ENCODE results near the gene DIRAS1.
"Not testable (repeated sequence)": the region's sequence is repeated elsewhere in the genome, so short reads cannot be mapped to it uniquely, and the experiment has no call there.

Gene DIRAS1

GRCh38 chr19:2700660-2701360 lies 20.4 kb downstream of the DIRAS1 start:
- no peaks in the 10 kb centered on the region for H3K36me3 ChIP-seq (ENCODE audit: insufficient read depth, low read length)
- H3K4me1 ChIP-seq (ENCODE audit: insufficient read depth, low read length) = peaks cover 7% of the 10 kb centered on the region
- no peaks in the 10 kb centered on the region for H3K9me3 ChIP-seq (ENCODE audit: control insufficient read depth, insufficient read depth, low read length)
- H3K9ac ChIP-seq (ENCODE audit: low read depth, low read length) = peak overlapping the region; percentile 25; the same call in 1 of the 2 replicates

DNA sequence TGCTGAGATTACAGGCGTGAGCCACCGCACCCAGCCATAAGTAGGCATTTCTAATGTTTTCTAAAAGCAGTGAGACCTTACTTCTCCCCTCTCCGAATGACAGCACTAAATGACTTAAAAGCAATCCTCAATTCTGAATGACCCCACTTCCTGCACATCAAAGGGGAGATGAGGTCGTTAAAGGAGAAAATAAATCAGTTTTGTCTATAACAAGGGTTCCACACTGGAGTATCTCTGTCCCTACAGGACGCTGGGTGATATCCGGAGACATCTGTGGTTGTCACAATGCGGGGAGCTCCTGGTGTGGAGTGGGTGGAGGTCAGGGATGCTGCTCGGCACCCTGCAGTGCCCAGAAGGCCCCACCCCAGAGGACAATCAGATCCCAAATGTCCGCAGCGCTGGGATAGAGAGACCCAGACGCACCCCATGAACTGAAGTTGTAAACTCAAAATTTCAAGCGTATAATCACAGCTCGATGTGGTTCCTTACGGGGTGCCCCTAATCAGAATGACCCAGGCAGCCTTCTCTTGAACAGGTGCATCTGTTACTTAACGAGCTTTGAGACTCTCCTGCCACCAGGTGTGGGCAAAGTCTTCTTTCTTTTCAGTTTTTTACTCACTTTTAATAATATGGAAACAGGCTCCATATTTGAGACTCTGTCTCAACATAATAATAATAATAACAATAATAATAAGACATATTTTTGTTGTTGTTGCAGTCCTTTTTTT lies 21.6 kb downstream of the DIRAS1 start:
- peaks cover 7% of the 10 kb centered on the region for H3K4me1 ChIP-seq (ENCODE audit: insufficient read depth, low read length)
- H3K9me3 ChIP-seq (ENCODE audit: control insufficient read depth, insufficient read depth, low read length) = no peaks in the 10 kb centered on the region
- no peak overlapping the region for H3K9ac ChIP-seq (ENCODE audit: low read depth, low read length)
- no peaks in the 10 kb centered on the region for H3K36me3 ChIP-seq (ENCODE audit: insufficient read depth, low read length)

DNA sequence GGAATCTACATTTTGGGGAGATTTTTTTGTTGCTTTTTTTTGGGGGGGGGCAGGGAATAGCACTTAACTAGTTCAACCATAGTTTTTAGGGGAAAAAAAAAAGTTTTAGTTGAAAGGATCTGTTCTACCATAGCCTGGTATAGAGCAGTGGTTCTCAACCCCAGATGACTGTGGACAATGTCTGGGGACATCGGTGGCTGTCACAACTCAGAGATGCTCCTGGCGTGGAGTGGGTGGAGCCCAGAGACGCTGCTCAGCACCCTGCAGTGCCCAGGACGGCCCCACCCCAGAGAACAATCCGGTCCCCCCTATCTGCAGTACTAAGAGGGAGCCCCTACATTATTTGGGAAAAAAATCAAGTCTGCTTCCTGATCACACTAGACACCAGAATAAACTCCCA lies 27.0 kb downstream of the DIRAS1 start:
- Histone ChIP-seq H3K9ac (ENCODE audit: low read depth, low read length) (no peak overlapping the region), H3K36me3 (ENCODE audit: insufficient read depth, low read length) (no peaks in the 10 kb centered on the region), H3K9me3 (ENCODE audit: control insufficient read depth, insufficient read depth, low read length) (no peaks in the 10 kb centered on the region)

DNA sequence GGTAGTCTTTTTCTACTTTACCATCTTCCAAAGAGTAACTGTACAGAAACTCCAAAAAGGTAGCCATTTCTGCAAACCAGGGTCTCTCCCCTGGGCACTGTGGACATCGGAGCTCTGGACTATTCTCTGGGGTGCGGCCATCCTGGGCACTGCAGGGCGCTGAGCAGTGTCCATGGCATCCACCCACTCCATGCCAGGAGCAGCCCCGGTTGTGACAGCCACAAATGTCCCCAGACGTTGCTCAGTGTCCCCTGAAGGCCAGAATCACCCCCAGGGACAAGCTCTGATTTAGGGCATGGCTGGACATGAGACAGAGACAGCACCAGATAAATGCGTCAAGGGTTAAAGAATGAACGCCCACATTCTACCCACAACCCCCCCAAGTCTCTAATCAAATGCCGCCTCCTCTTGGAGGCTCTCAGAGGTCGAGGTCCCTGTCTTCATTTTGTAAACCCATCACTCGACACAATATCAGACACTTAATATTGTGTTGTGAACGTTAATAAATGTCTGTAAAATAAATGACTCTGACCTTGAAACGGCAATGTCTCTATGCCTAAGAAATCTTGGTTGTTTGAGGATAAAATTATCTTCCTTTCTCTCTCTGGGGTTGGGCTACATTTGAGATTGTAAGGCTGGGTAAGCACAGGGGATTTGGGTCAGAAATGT lies 27.5 kb downstream of the DIRAS1 start:
- Histone ChIP-seq H3K9me3 (ENCODE audit: control insufficient read depth, insufficient read depth, low read length) (no peaks in the 10 kb centered on the region), H3K9ac (ENCODE audit: low read depth, low read length) (no peak overlapping the region), H3K4me1 (ENCODE audit: insufficient read depth, low read length) (no peaks in the 10 kb centered on the region; the same call in 1 of the 2 replicates), H3K36me3 (ENCODE audit: insufficient read depth, low read length) (no peaks in the 10 kb centered on the region)

More for the DNA sequence above, 27.0 kb downstream of the DIRAS1 start:
- no peaks in the 10 kb centered on the region; the same call in 1 of the 2 replicates for H3K4me1 ChIP-seq (ENCODE audit: insufficient read depth, low read length)

DNA sequence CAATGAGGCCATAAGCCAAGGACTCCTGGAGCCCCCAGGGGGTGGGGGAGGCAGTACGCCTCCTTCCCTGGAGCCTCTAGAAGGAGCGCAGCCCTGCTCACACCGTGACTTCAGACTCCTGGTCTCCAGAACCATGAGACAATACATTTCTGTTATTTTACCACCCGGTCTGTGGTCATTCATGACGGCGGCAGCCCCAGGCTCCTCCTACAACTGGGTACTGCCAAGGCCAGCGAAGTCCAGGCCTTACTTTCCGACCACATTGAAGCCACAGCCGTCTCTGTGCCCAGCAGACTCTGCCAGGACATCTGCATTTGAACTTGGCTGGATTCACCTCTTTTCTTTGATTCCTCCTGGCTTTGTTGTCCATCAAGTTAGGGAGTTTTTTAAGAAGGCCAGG lies 29.2 kb downstream of the DIRAS1 start:
- no peaks in the 10 kb centered on the region for H3K36me3 ChIP-seq (ENCODE audit: insufficient read depth, low read length)
- H3K9me3 ChIP-seq (ENCODE audit: control insufficient read depth, insufficient read depth, low read length) = no peaks in the 10 kb centered on the region
- no peak overlapping the region for H3K9ac ChIP-seq (ENCODE audit: low read depth, low read length)
- H3K4me1 ChIP-seq (ENCODE audit: insufficient read depth, low read length) = no peaks in the 10 kb centered on the region; the same call in 1 of the 2 replicates

- Histone ChIP-seq H3K9ac (ENCODE audit: low read depth, low read length) (no peak overlapping the region), H3K36me3 (ENCODE audit: insufficient read depth, low read length) (no peaks in the 10 kb centered on the region), H3K4me1 (ENCODE audit: insufficient read depth, low read length) (no peaks in the 10 kb centered on the region; the same call in 1 of the 2 replicates), H3K9me3 (ENCODE audit: control insufficient read depth, insufficient read depth, low read length) (no peaks in the 10 kb centered on the region)
Observed at GRCh38 chr19:2690856-2691255, 30.3 kb downstream of the DIRAS1 start.

- no peaks in the 10 kb centered on the region for H3K36me3 ChIP-seq (ENCODE audit: insufficient read depth, low read length)
- H3K9me3 ChIP-seq (ENCODE audit: control insufficient read depth, insufficient read depth, low read length) = no peaks in the 10 kb centered on the region
- no peaks in the 10 kb centered on the region for H3K4me1 ChIP-seq (ENCODE audit: insufficient read depth, low read length)
- no peak overlapping the region for H3K9ac ChIP-seq (ENCODE audit: low read depth, low read length)
Observed at GRCh38 chr19:2686360-2686759, 34.8 kb downstream of the DIRAS1 start.

- Histone ChIP-seq H3K36me3 (ENCODE audit: insufficient read depth, low read length) (no peaks in the 10 kb centered on the region), H3K9ac (ENCODE audit: low read depth, low read length) (no peak overlapping the region), H3K4me1 (ENCODE audit: insufficient read depth, low read length) (no peaks in the 10 kb centered on the region), H3K9me3 (ENCODE audit: control insufficient read depth, insufficient read depth, low read length) (no peaks in the 10 kb centered on the region)
Observed at GRCh38 chr19:2685204-2685704, 35.9 kb downstream of the DIRAS1 start.

- H3K4me1 ChIP-seq (ENCODE audit: insufficient read depth, low read length) = no peaks in the 10 kb centered on the region
- H3K9ac ChIP-seq (ENCODE audit: low read depth, low read length) = no peak overlapping the region
- H3K36me3 ChIP-seq (ENCODE audit: insufficient read depth, low read length) = no peaks in the 10 kb centered on the region
- H3K9me3 ChIP-seq (ENCODE audit: control insufficient read depth, insufficient read depth, low read length) = no peaks in the 10 kb centered on the region
Observed at GRCh38 chr19:2683430-2684003, 37.7 kb downstream of the DIRAS1 start.

DNA sequence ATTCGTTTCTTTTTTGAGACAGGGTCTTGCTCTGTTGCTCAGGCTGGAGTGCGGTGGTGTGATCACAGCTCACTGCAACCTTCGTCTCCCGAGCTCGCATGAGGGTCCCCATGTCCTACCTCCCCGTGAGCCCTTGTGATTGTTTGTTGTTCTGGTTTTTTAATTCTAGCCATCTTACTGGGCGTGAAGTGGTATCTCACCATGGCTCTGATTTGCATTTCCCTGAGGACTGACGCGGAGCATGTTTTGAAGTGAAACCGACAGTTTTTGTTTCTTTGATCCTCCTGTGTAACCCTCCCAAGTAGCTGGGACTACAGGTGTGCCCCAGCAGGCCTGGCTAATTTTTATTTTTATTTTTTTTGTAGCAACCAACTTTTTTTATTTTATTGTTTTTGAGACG lies 40.4 kb downstream of the DIRAS1 start:
- no peaks in the 10 kb centered on the region for H3K36me3 ChIP-seq (ENCODE audit: insufficient read depth, low read length)
- H3K9ac ChIP-seq (ENCODE audit: low read depth, low read length) = no peak overlapping the region
- H3K4me1 ChIP-seq (ENCODE audit: insufficient read depth, low read length) = no peaks in the 10 kb centered on the region
- no peaks in the 10 kb centered on the region for H3K9me3 ChIP-seq (ENCODE audit: control insufficient read depth, insufficient read depth, low read length)

- H3K36me3 ChIP-seq (ENCODE audit: insufficient read depth, low read length) = no peaks in the 10 kb centered on the region
- no peak overlapping the region for H3K9ac ChIP-seq (ENCODE audit: low read depth, low read length)
- H3K4me1 ChIP-seq (ENCODE audit: insufficient read depth, low read length) = 0 out of 2 replicates have a peak, but pooled peaks cover 7% of the 10 kb centered on the region
- H3K9me3 ChIP-seq (ENCODE audit: control insufficient read depth, insufficient read depth, low read length) = no peaks in the 10 kb centered on the region
Observed at GRCh38 chr19:2679439-2679838, 41.7 kb downstream of the DIRAS1 start.

DNA sequence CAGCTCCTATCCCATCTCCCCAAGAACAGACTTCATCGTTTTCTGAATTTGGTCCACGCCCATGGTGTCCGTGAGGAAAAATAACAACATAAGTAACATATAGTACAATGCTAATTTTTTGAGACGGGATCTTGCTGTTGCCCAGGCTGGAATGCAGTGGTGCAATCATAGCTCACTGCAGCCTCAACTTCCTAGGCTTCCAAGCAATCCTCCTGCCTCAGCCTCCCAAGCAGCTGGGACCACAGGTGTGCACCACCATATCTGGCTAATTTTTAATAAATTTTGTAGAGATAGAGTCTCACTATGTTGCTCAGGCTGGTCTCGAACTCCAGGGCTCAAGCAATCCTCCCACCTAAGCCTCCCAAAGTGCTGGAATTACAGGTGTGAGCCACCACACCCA lies 42.2 kb downstream of the DIRAS1 start:
- not testable (repeated sequence) for H3K9me3 ChIP-seq (ENCODE audit: control insufficient read depth, insufficient read depth, low read length); H3K36me3 ChIP-seq (ENCODE audit: insufficient read depth, low read length); H3K9ac ChIP-seq (ENCODE audit: low read depth, low read length); H3K4me1 ChIP-seq (ENCODE audit: insufficient read depth, low read length)

- Histone ChIP-seq H3K36me3 (ENCODE audit: insufficient read depth, low read length) (no peaks in the 10 kb centered on the region), H3K9me3 (ENCODE audit: control insufficient read depth, insufficient read depth, low read length) (no peaks in the 10 kb centered on the region), H3K9ac (ENCODE audit: low read depth, low read length) (no peak overlapping the region), H3K4me1 (ENCODE audit: insufficient read depth, low read length) (0 out of 2 replicates have a peak, but pooled peaks cover 7% of the 10 kb centered on the region)
Observed at GRCh38 chr19:2678044-2678671, 43.0 kb downstream of the DIRAS1 start.

GRCh38 chr19:2676823-2677222 lies 44.3 kb downstream of the DIRAS1 start:
- Histone ChIP-seq H3K9me3 (ENCODE audit: control insufficient read depth, insufficient read depth, low read length) (no peaks in the 10 kb centered on the region), H3K36me3 (ENCODE audit: insufficient read depth, low read length) (no peaks in the 10 kb centered on the region), H3K4me1 (ENCODE audit: insufficient read depth, low read length) (0 out of 2 replicates have a peak, but pooled peaks cover 7% of the 10 kb centered on the region), H3K9ac (ENCODE audit: low read depth, low read length) (no peak overlapping the region)

Measured in ES-I3 (cell line).